B cell (primary cell): ENCODE data around the gene NMU. TPM values are rescaled to one million over a fixed set of nuclear protein-coding genes. Genes with fewer than 3 reads are reported as not detected.

Experiments
- ATAC-seq: fragments of 200-7000 bp; cut with Tn5 transposase; one replicate; pipeline ENCODE4 v1.10.0; 2021; ENCODE audit warnings: low read depth, mild to moderate bottlenecking, moderate number of reproducible peaks, moderate library complexity
- CTCF ChIA-PET: fragments of 350-600 bp; sonication (Branson Sonifier 250); formaldehyde crosslinking; loops from one replicate; lab custom pipeline; 2021; ENCODE audit warnings: antibody characterized with exemption, inconsistent platforms; lab: Charles Lee
- POLR2A ChIA-PET: fragments of 350-600 bp; sonication (Branson Sonifier 250); formaldehyde crosslinking; loops from one replicate; lab custom pipeline; 2021; ENCODE audit warnings: antibody characterized with exemption; lab: Charles Lee
- DNase-seq: peaks from one replicate; pipeline ENCODE4 v3.0.0; 2013
- H2AFZ ChIP-seq: 2 replicates; pipeline ENCODE4 v1.6.1; 2012; ENCODE audit warnings: mild to moderate bottlenecking, low read depth, low read length; ENCODE audit not compliant: insufficient read depth, poor library complexity, severe bottlenecking
- H3K27ac ChIP-seq, 2 donors: 1 replicate in 1 of 2; 2 replicates in 1 of 2; pipeline ENCODE4 v1.5.1; 2012 to 2013; ENCODE audit warnings: low read length in 2 of 2, mild to moderate bottlenecking in 2 of 2, moderate library complexity in 1 of 2
- H3K27me3 ChIP-seq, 4 experiments: fragments of 200-600 bp in 1 of 4; sonication (generic) in 1 of 4; replicated peaks in 1 of 4; 1 replicate in 2 of 4; 2 replicates in 2 of 4; pipeline versions ENCODE4 v1.6.1 to v1.7.0; 2013 to 2016; ENCODE audit warnings: low read length in 3 of 4, mild to moderate bottlenecking in 2 of 4, mixed read lengths in 1 of 4, moderate library complexity in 1 of 4; ENCODE audit not compliant: insufficient read depth in 4 of 4, control insufficient read depth in 3 of 4; ENCODE audit errors: control extremely low read depth in 1 of 4
- H3K36me3 ChIP-seq, 2 experiments: replicated peaks in 1 of 2; 1 replicate in 1 of 2; 2 replicates in 1 of 2; pipeline versions ENCODE4 v1.6.1 to v1.7.1; 2013; ENCODE audit warnings: low read length in 1 of 2; ENCODE audit not compliant: insufficient read depth in 2 of 2, control insufficient read depth in 1 of 2; ENCODE audit errors: control extremely low read depth in 1 of 2, extremely low read depth in 1 of 2
- H3K4me1 ChIP-seq, 2 donors: fragments of 200-600 bp in 1 of 2; sonication (generic) in 1 of 2; 1 replicate in 1 of 2; 2 replicates in 1 of 2; pipeline versions ENCODE4 v1.5.1 to v1.6.1; 2013 to 2017; ENCODE audit warnings: low read length in 2 of 2; ENCODE audit not compliant: control insufficient read depth in 2 of 2, insufficient read depth in 2 of 2
- H3K4me2 ChIP-seq: replicated peaks from 2 replicates; pipeline ENCODE3; 2012; ENCODE audit warnings: mild to moderate bottlenecking, low read depth, low read length; ENCODE audit not compliant: poor library complexity, severe bottlenecking
- H3K4me3 ChIP-seq, 5 experiments: fragments of 200-600 bp in 1 of 5; sonication (generic) in 1 of 5; 1 replicate in 3 of 5; 2 replicates in 2 of 5; pipeline versions ENCODE4 v1.5.1 to v1.7.0; 2011 to 2016; ENCODE audit warnings: low read length in 4 of 5, mild to moderate bottlenecking in 4 of 5, low read depth in 2 of 5, control low read depth in 1 of 5, moderate library complexity in 1 of 5; ENCODE audit not compliant: insufficient read depth in 1 of 5; ENCODE audit errors: control extremely low read depth in 1 of 5, extremely low read depth in 1 of 5
- H3K79me2 ChIP-seq: fragments of 200-600 bp; sonication (generic); one replicate; pipeline ENCODE4 v1.6.0; 2016; ENCODE audit warnings: low read length; ENCODE audit not compliant: control insufficient read depth, insufficient read depth
- H3K9ac ChIP-seq: fragments of 200-600 bp; sonication (generic); 2 replicates; pipeline ENCODE4 v1.6.1; 2017; ENCODE audit warnings: mild to moderate bottlenecking, low read length, moderate library complexity
- H3K9me3 ChIP-seq, 3 donors: one replicate each; pipeline versions ENCODE4 v1.6.1 to v1.7.1; 2013; ENCODE audit warnings: low read length in 2 of 3; ENCODE audit not compliant: control insufficient read depth in 2 of 3, insufficient read depth in 1 of 3; ENCODE audit errors: control extremely low read depth in 1 of 3
- H4K20me1 ChIP-seq: 2 replicates; pipeline ENCODE4 v1.6.0; 2012; ENCODE audit warnings: mild to moderate bottlenecking, low read length; ENCODE audit not compliant: insufficient read depth, control insufficient read depth, poor library complexity, severe bottlenecking
- H3K27ac Mint-ChIP-seq: one replicate; pipeline ENCODE4 v1.8.0; 2021; ENCODE audit warnings: mixed read lengths
- H3K27me3 Mint-ChIP-seq: one replicate; pipeline ENCODE4 v1.8.0; 2021; ENCODE audit warnings: mixed read lengths
- H3K4me1 Mint-ChIP-seq: one replicate; pipeline ENCODE4 v1.8.0; 2021; ENCODE audit warnings: mixed read lengths
- H3K4me3 Mint-ChIP-seq: one replicate; pipeline ENCODE4 v1.8.0; 2021; ENCODE audit warnings: mixed read lengths
- H3K9me3 Mint-ChIP-seq: one replicate; pipeline ENCODE4 v1.8.0; 2022; ENCODE audit warnings: mixed read lengths; ENCODE audit not compliant: insufficient read depth
- CTCF ChIP-seq: fragments of 200-600 bp; IDR thresholded peaks from one replicate; pipeline ENCODE4 v1.8.0; 2022; ENCODE audit warnings: antibody characterized with exemption, mild to moderate bottlenecking
- EZH2 ChIP-seq: IDR thresholded peaks from 2 replicates; pipeline ENCODE4 v1.6.1; 2012; ENCODE audit warnings: borderline replicate concordance, low read depth, mild to moderate bottlenecking, moderate library complexity, low read length; ENCODE audit not compliant: insufficient read depth, poor library complexity, severe bottlenecking
- WGBS: methylation state at CpG from one replicate; pipeline ENCODE4 v1.1.5; 2013; ENCODE audit warnings: missing lambda C conversion rate; ENCODE audit not compliant: insufficient coverage; 5-methylcytosine and 5-hydroxymethylcytosine counted together
- intact Hi-C: fragments of 100-400 bp; cut with micrococcal nuclease; formaldehyde crosslinking; loops from one replicate; pipeline ENCODE4 v1.10.0; 2022
- polyA plus RNA-seq: library from polyadenylated mRNA; depleted of rRNA; stranded (reverse); fragments of >200 nt; gene quantifications from 2 replicates; pipeline ENCODE4 v1.2.3, GENCODE V29; 2012
- total RNA-seq, 2 donors: library from RNA; stranded (reverse); fragments of 120-200 nt in 1 of 2; gene quantifications; 1 replicate in 1 of 2; 2 replicates in 1 of 2; pipeline versions ENCODE4 v1.2.3 to v1.2.4, GENCODE V29; 2013 to 2022

The NMU gene
- total and polyA plus RNA-seq, 2 donors (not counting 1 experiment from before 2014, with no cell fraction given) = not detected

- Histone ChIP-seq H3K4me3 (no peak overlapping the region), H4K20me1 (no peaks in the 10 kb centered on the region), H3K9ac (no peak overlapping the region), H2AFZ (no peak overlapping the region), H3K27me3 (no peaks in the 10 kb centered on the region), H3K27ac (no peak overlapping the region), H3K9me3 (no peaks in the 10 kb centered on the region), H3K4me2 (no peak overlapping the region), H3K36me3 (no peaks in the 10 kb centered on the region), H3K79me2 (no peaks in the 10 kb centered on the region), H3K4me1 (peaks cover 13 to 16% of the 10 kb centered on the region in 2 donors)
- POLR2A ChIA-PET = no interaction called here
- ATAC-seq (no peak), DNase-seq (no peak)
- no CpG with 5 or more reads among the region's 3 CpGs for WGBS
- CTCF ChIA-PET = no interaction called here
- no peak overlapping the region for H3K4me3 Mint-ChIP-seq
- intact Hi-C loops = no loop called here
- H3K9me3 Mint-ChIP-seq = peaks cover 3% of the 10 kb centered on the region
- H3K4me1 Mint-ChIP-seq = peaks cover 20% of the 10 kb centered on the region
- TF ChIP-seq CTCF (no peak), EZH2 (no peak)
- H3K27ac Mint-ChIP-seq = no peak overlapping the region
- H3K27me3 Mint-ChIP-seq = peaks cover 4% of the 10 kb centered on the region
These were observed 76.0 kb downstream of the NMU start for GRCh38 chr4:55560096-55560495.

- ATAC-seq (no peak), DNase-seq (peak; percentile 34)
- no peaks in the 10 kb centered on the region for H3K4me1 ChIP-seq
- no CpG with 5 or more reads among the region's 2 CpGs for WGBS
- Mint-ChIP-seq H3K27me3 (peaks cover 10% of the 10 kb centered on the region), H3K4me1 (no peaks in the 10 kb centered on the region), H3K9me3 (peaks cover 3% of the 10 kb centered on the region), H3K27ac (no peak overlapping the region), H3K4me3 (no peak overlapping the region)
- no peaks in the 10 kb centered on the region for H3K79me2 ChIP-seq
- intact Hi-C loops = loop anchor here (1.0 kb wide), 1 partner anchor 145 kb away; no protein-coding TSS in a partner anchor
- no peak overlapping the region for H2AFZ ChIP-seq
- peaks cover 0 to 2% (median 0%) of the 10 kb centered on the region in 4 experiments for H3K27me3 ChIP-seq
- H3K4me2 ChIP-seq = no peak overlapping the region
- H4K20me1 ChIP-seq = no peaks in the 10 kb centered on the region
- no peaks in the 10 kb centered on the region for H3K36me3 ChIP-seq
- no peak overlapping the region for H3K4me3 ChIP-seq
- ChIA-PET CTCF (interaction anchor here (0.7 to 1.4 kb wide), 10 partner anchors 9 to 370 kb away, joined by 3 to 17 read pairs (median 4); partner anchors contain the start of gene SRD5A3), POLR2A (no interaction called here)
- H3K27ac ChIP-seq = no peak overlapping the region
- H3K9me3 ChIP-seq = peaks cover 0 to 3% (median 0%) of the 10 kb centered on the region in 3 donors
- H3K9ac ChIP-seq = no peak overlapping the region
- TF ChIP-seq EZH2 (no peak), CTCF (peak; percentile 62)
These were observed 81.6 kb downstream of the NMU start for GRCh38 chr4:55554453-55555030.
